NCI-H146 (cell line): ENCODE data around the gene TAF11.
"Not testable (repeated sequence)": the region's sequence is repeated elsewhere in the genome, so short reads cannot be mapped to it uniquely, and the experiment has no call there.

Source experiments
- DNase-seq: peaks from one replicate; lab custom pipeline; 2025; lab: John Stamatoyannopoulos, UW

The TAF11 gene

GRCh38 chr6:34887753-34888513, at the start of gene TAF11:
TSS of gene TAF11 (minus strand) at chr6:34888042. CDS start at chr6:34887957, 85 bp downstream.
- DNase-seq: peak; percentile 93

GRCh38 chr6:34934516-34934915, 46.7 kb upstream of the TAF11 start:
- no peak for DNase-seq

- DNase-seq: not testable (repeated sequence)
Observed at GRCh38 chr6:34932202-34932601, 44.4 kb upstream of the TAF11 start.

GRCh38 chr6:34930221-34930620, 42.4 kb upstream of the TAF11 start:
- DNase-seq: no peak

GRCh38 chr6:34929241-34929978, 41.6 kb upstream of the TAF11 start:
- no peak for DNase-seq

- DNase-seq: no peak
Observed at GRCh38 chr6:34928695-34929094, 40.9 kb upstream of the TAF11 start.

- no peak for DNase-seq
Observed at GRCh38 chr6:34928220-34928619, 40.4 kb upstream of the TAF11 start.

GRCh38 chr6:34926655-34927054, 38.8 kb upstream of the TAF11 start:
- DNase-seq: no peak

GRCh38 chr6:34924831-34925625, 37.2 kb upstream of the TAF11 start:
- DNase-seq: no peak

GRCh38 chr6:34922177-34922663, 34.4 kb upstream of the TAF11 start:
- DNase-seq: no peak

- DNase-seq: no peak
Observed at GRCh38 chr6:34920097-34920496, 32.3 kb upstream of the TAF11 start.

- no peak for DNase-seq
Observed at GRCh38 chr6:34919651-34920050, 31.8 kb upstream of the TAF11 start.

- no peak for DNase-seq
Observed at GRCh38 chr6:34917626-34918285, 29.9 kb upstream of the TAF11 start.

- DNase-seq: no peak
Observed at GRCh38 chr6:34916348-34916967, 28.6 kb upstream of the TAF11 start.

GRCh38 chr6:34914358-34914757, 26.5 kb upstream of the TAF11 start:
- no peak for DNase-seq

GRCh38 chr6:34912715-34913464, 25.0 kb upstream of the TAF11 start:
- no peak for DNase-seq

GRCh38 chr6:34911822-34912221, 24.0 kb upstream of the TAF11 start:
- no peak for DNase-seq

GRCh38 chr6:34909320-34909883, 21.6 kb upstream of the TAF11 start:
- no peak for DNase-seq

GRCh38 chr6:34908194-34908593, 20.4 kb upstream of the TAF11 start:
- DNase-seq: no peak

- no peak for DNase-seq
Observed at GRCh38 chr6:34906826-34907225, 19.0 kb upstream of the TAF11 start.
